ENCODE data around the gene NLGN3.

NLGN3 gene

GRCh38 chrX:71215338-71215912 lies 70.8 kb downstream of the NLGN3 start:
- DNase-seq (ENCODE audit: low read depth): no peak
- H3K4me3 ChIP-seq (ENCODE audit: control insufficient read depth, low read depth, low read length): no peak overlapping the region
- TF ChIP-seq CTCF (IDR thresholded peaks at IDR 0.05; ENCODE audit: control insufficient read depth, insufficient read depth, low read depth, low read length, missing control alignments): no peak

- no peak for TF ChIP-seq CTCF (IDR thresholded peaks at IDR 0.05; ENCODE audit: control insufficient read depth, insufficient read depth, low read depth, low read length, missing control alignments)
- H3K4me3 ChIP-seq (ENCODE audit: control insufficient read depth, low read depth, low read length): no peak overlapping the region
- DNase-seq (ENCODE audit: low read depth): no peak
Observed at GRCh38 chrX:71216485-71216884, 71.8 kb downstream of the NLGN3 start.

- no peak for TF ChIP-seq CTCF (IDR thresholded peaks at IDR 0.05; ENCODE audit: control insufficient read depth, insufficient read depth, low read depth, low read length, missing control alignments)
- no peak for DNase-seq (ENCODE audit: low read depth)
- H3K4me3 ChIP-seq (ENCODE audit: control insufficient read depth, low read depth, low read length): no peak overlapping the region
Observed at GRCh38 chrX:71217298-71217697, 72.7 kb downstream of the NLGN3 start.

All from AG09309 (cell line).